NK-92 treated with Interleukin-12 subunit alpha and Interleukin-12 subunit beta, amount 100 ng/mL, for 24 hours (cell line): ENCODE data around the gene HMCES.
"Not testable (repeated sequence)": the region's sequence is repeated elsewhere in the genome, so short reads cannot be mapped to it uniquely, and the experiment has no call there.

Source experiments
- DNase-seq: peaks from one replicate; lab custom pipeline; 2025; lab: John Stamatoyannopoulos, UW

The HMCES gene

GRCh38 chr3:129257609-129258008 lies 21.1 kb upstream of the HMCES start:
- no peak for DNase-seq

DNA sequence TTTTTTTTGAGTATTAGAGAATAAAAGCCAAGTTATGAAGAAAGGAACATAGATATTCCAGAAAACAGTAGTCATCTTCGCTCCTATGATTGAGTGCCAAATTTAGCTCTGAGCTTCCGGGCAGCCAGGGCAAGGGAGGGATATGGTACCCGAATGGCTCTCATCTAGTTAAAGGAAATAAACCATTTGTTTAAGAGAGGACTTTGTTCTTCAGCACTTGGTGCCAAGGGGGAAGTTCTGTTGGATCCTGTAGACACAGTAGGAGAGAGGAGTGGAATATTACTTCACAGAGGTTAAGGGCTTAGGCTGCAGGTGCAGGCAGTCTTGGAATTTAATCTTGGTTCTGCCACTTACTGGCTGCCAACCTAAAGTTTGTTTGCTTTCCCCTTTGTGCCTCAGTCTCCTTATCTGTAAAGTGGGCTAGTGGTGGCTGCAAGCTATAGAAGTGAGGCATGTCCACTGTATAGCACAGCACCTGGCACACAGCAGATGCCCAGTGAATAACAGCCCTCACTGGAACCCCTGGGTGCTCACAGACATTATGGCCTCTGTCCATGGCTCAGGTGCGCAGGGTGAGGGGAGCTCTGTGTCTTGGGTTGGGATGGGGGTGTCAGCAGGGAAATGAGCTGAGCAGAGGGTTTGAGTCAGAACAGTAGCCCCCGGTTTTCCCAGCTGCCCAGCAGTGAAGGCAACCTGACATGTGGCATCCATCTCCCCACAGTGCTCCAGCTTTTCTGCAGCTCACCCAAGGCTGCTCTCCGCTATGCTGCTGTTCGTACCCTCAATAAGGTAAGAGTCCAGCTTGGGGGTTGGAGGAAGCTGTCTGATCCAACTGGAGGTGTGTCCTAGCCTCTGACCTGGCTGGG lies 18.8 kb upstream of the HMCES start:
- no peak for DNase-seq

GRCh38 chr3:129260606-129261005 lies 18.1 kb upstream of the HMCES start:
- DNase-seq: no peak

- DNase-seq: no peak
Observed at GRCh38 chr3:129261894-129262293, 16.8 kb upstream of the HMCES start.

DNA sequence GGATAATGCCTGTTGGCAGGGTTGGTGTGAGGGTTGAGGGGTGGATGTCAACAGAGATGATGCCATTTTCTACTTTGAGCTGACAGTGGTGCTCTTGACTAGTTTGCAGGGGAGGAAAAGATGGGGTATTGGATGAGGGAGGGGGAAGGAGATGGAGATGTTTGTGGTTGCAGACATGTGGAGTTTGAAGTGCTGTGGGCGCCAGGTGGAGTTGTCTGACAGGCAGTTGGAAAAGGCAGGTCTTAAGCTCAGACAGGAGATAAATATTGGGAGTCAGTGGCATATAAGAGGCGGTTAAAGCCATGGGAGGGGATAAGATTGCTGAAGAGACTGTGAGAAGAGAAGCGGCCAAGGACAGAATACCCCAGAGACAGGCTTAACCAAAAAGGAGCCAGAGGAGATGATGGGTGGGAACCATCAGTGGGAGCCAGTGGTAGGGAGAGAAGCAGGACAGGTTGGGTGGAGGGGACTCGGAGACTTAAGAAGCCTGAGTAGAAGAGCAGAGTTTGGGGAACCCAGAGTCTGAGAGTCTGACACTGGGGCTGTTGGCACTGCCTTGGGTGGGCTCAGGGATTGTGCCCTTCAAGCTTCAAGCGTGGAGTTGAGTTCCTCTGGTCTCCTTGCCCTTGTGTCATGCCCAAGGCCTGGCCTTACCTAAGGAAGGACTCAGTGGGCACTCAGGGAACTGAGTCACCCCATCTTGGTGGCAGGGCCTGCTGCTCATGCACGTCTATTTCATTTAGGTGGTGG lies 15.3 kb upstream of the HMCES start:
- DNase-seq: no peak

- DNase-seq: not testable (repeated sequence)
Observed at GRCh38 chr3:129264994-129265393, 13.7 kb upstream of the HMCES start.

DNA sequence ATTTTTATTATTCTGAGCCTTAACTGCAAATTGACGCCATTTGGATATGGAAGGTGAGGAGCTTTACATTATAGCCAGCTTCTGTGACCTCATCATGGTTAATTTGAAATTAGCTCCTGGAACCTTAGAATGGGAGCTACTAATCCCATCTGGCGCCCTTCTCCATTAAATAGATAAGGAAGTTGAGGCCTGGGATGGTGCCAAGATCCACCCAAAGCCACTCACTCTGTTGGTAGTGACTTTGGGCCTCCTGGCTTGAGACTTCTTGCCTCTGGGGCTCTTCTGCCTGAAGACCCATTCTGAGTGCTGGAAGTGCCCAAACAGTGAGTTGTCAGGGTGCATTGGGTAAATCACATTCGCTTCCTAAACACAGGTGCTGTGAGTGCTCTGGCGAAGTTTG lies 12.0 kb upstream of the HMCES start:
- DNase-seq: no peak

- DNase-seq: no peak
Observed at GRCh38 chr3:129268396-129268795, 10.3 kb upstream of the HMCES start.

GRCh38 chr3:129271674-129272073 lies 7.0 kb upstream of the HMCES start:
- no peak for DNase-seq

GRCh38 chr3:129276385-129276784 lies 2.3 kb upstream of the HMCES start:
- no peak for DNase-seq

DNA sequence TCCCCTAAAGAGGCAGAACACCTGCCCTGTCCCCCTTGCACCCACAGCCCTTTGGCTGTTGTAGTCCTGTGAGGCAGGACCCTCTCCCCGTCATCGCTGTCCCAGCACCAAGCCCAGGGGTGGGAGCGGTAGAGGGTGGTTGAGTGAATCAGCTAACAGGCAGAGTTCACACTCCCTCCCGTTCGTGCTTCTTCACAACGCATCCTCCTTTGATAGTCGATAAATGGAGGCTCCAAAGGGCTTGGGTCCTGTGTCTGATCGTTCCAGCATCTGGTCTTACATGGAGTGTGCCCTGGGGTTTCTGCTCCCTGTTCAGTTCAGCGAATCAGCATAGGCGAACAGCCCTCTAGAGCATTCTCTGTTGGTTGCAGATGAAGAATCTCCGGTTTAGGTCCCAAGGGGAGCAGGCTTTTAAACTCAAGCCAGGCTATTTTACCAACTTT lies 820 bp upstream of the HMCES start:
- DNase-seq: no peak

- no peak for DNase-seq
Observed at GRCh38 chr3:129278966-129279906, 566 bp downstream of the HMCES start.

DNA sequence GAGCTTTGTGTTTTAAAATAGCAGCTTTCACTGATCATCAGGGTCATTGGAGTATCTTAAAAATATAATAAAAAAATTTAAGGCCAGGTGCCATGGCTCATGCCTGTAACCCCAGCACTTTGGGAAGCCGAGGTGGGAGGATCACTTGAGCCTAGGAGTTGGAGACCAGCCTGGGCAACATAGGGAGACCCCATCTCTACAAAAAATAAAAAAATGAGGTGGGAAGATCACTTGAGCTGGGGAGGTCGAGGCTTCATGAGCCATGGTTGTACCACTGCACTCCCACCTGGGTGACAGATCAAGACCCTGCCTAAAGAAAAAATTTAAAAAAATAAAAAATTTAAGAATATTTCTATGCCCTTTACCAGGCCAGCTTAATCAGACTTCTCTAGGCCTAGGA lies 1.5 kb downstream of the HMCES start:
- DNase-seq: no peak

DNA sequence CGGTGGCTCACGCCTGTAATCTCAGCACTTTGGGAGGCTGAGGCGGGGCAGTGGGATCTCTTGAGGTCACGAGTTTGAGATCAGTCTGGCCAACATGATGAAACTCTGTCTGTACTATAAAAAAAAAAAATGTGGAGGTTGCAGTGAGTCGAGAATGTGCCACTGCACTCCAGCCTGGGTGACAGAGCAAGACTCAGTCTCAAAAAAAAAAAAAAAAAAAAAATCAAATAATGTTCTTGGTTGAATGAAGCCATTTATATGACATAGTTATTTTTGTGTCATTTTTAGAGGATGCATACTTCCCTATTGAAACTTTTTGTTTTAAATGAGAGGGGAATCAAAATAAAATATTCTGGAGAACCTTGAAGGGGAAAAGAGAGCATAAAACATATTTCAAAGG lies 3.1 kb downstream of the HMCES start:
- DNase-seq: no peak

DNA sequence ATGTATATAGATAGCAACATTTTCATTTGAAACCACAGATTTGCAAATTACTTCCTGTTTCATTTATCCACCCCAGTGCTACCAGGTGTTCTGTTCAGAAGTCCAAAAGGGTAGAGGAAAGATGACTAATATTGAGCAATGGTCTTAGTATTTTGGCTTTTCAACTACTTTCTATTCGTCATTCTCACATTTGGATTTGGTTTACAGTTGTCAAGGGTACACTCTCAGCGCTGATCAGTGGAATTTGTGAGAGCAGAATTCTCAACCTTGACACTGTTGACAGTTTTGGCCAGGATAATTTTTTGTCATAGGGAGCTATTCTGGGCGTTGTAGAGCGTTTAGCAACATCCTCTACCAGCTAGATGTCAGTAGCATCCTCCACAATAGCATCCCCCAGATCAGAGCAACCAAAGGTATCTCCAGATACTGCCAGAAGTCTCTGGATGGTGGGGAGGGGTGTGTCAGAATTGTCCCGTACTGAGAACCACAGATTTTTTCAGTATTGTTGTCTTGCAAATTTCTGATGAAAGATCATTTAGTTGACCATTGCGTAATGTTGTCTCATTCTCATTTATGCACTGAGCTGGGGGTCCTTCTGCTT lies 4.2 kb downstream of the HMCES start:
- DNase-seq: peak; percentile 25

- no peak for DNase-seq
Observed at GRCh38 chr3:129286081-129286480, 7.4 kb downstream of the HMCES start.

DNA sequence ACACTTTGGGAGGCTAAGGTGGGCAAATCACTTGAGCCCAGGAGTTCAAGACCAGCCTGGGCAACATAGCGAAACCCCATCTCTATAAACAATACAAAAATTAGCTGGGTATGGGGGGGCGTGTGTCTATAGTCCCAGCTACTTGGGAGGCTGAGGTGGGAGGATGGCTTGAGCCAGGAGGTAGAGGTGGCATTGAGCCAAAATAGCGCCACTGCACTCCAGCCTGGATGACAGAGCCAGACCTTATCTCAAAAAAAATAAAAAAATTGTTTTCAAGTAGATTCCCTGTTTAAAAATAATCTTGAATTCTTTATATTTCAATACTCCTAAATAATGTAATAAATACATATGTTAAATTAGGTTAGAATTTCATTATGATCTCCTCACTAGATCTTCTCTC lies 9.8 kb downstream of the HMCES start:
- DNase-seq: no peak

- no peak for DNase-seq
Observed at GRCh38 chr3:129289201-129289921, 10.7 kb downstream of the HMCES start.

DNA sequence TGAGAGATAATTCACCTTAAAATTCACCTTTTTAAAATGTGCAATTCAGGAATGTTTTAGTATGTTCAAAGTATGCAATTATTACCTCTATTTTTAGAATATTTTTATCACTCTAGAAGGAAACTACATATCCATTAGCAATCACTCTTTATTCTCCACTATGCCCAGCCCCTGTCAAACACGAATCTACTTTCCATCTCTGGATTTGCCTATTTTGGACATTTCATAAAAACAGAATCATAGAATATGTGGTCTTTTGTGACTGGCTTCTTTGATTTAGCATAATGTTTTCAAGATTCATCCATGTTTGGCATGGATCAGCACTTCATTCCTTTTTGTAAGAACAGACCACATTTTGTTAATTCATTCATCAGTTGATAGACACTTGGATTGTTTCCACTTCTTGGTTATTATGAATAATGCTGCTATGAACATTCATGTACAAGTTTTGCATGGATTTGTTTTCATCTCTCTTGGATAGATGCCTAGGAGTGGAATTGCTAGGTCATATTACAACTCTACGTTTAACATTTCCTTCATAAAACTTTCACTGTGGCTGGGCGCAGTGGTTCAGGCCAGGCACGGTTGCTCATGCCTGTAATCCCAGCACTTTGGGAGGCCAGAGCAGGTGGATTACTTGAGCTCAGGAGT lies 12.7 kb downstream of the HMCES start:
- DNase-seq: no peak

DNA sequence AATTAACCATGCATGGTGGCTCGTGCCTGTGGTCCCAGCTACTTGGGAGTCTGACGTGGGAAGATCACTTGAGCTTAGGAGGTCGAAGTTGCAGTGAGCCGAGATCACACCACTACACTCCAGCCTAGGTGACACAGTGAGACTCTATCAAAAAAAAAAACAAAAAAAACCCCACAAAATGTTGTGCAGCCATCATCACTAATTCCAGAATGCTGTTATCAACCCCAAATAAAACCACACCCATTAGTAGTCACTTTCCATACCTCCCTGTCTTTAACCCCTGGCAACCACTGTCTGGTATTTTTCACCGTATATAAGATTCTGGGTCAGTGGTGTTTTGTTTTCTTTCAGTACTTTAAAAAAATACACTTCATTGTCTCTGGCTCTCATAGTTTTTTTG lies 16.6 kb downstream of the HMCES start:
- no peak for DNase-seq
